HG02943 (cell line): ENCODE measurements around the gene CLEC17A.
"Not testable (repeated sequence)": the region's sequence is repeated elsewhere in the genome, so short reads cannot be mapped to it uniquely, and the experiment has no call there.

ENCODE experiments used
- ATAC-seq: cut with Tn5 transposase; IDR thresholded peaks from one replicate; pipeline ENCODE4 v1.9.1; 2021; ENCODE audit warnings: mild to moderate bottlenecking, low read depth, moderate library complexity; ENCODE audit not compliant: unreplicated experiment

Gene CLEC17A, protein sequence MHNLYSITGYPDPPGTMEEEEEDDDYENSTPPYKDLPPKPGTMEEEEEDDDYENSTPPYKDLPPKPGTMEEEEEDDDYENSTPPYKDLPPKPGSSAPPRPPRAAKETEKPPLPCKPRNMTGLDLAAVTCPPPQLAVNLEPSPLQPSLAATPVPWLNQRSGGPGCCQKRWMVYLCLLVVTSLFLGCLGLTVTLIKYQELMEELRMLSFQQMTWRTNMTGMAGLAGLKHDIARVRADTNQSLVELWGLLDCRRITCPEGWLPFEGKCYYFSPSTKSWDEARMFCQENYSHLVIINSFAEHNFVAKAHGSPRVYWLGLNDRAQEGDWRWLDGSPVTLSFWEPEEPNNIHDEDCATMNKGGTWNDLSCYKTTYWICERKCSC

DNA sequence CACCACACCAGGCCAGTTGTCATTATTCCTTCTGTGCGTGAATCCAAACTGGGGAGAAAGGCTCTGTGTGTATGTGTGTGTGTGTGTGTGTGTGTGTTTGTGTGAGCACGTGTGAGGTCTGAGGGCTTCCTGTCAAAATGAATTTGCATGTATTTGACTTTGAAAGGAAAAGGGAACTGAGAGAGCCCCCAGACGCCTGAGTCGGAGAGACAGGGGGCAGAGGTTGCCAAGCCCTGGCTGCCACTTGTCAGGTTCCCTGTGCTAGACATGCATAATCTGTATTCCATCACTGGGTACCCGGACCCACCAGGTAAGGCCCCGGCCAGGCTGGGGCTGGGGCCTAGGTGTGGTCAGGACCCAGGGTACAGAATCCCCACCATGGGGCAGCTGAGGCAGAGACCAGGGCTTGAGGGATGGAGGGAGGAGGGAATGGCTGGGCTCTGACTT lies at the start of gene CLEC17A:
Gene CLEC17A, plus strand, starts transcription at position 191 of the 447 bp plus-strand sequence. Its CDS starts 77 bp downstream, at position 268.
- ATAC-seq = no peak

DNA sequence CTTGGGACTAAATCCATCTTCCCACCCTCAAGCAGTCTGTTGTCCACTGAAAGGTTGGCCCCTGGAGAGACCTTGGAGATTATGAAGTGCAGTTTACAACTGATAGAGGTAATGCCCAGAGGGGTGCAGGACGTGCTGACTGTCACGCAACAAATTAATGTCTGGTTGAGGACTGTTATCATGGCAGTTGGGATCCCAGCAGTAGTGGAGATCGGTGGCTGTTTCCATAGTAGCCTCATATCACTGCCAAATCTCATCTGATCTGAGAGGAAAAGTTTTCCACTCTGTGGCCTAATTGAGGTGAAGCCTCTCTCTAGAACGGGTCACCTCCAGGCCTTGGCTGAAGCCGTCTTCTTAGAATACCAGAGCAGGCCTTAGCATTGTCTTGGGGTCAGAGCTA lies 49.4 kb upstream of the CLEC17A start:
- ATAC-seq = no peak

DNA sequence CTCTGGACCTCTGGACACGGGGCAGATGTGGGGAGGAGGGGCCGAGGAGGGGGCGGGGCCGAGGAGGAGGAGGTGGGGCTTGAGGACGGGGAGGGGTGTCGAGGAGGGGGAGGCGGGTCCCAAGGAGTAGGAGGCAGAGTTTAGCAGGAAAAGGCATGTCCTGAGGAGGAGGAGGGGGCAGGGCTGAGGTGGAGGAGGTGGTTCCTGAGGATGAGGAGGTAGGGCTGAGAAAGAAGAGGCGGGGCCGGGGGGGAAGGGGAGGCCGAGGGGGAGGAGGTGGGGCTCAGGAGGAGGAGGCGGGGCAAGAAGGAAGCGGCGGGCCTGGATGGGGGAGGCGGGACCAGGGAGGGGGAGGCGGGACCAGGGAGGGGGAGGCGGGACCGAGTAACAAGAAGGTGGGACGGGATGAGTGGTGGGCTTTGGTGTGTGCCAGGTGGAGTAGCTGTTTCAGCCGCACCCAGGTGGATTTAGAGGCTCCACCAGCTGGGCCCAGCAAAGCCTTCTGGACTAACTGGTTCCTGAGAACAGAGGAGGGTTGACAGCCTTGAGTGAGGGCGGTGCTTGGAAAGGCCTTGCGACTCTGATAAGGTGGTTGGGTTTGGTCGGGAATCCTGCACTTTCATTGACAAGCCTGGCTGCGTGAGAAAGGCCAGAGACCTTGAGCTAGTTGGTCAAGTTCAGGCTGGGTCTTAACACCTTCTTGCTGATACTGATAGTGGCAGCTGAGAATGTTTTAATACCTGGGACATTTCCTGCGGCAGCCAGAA lies 45.8 kb upstream of the CLEC17A start:
- no peak for ATAC-seq

DNA sequence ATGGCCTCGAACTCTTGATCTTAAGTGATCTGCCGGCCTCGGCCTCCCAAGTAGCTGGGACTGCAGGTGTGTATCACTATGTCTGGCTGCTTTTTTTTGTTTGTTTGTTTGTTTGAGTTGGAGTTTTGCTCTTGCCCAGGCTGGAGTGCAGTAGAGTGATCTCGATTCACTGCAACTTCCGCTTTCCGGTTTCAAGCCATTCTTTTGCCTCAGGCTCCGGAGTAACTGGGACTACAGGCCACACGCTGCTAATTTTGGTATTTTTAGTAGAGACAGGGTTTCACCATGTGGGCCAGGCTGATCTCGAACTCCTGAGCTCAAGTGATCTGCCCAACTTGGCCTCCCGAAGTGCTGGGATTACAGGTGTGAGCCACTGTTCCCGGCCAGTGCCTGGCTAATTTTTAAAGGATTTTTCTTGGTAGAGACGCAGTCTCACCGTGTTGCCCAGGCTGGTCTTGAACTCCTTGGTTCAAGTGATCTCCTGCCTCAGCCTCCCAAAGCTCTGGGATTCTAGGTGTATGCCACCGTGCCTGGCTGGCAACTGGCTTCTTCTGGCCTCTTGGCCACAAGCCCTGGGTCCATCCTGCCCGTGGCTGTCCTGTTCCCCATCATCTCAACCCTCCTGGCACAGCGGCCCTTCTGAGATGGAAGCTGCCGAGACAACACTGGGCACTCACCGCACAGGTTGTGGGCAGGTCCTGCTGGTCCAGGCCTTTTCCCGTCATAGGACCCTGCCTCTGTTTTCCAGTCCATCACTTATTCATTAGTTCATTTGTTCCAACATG lies 42.0 kb upstream of the CLEC17A start:
- no peak for ATAC-seq

DNA sequence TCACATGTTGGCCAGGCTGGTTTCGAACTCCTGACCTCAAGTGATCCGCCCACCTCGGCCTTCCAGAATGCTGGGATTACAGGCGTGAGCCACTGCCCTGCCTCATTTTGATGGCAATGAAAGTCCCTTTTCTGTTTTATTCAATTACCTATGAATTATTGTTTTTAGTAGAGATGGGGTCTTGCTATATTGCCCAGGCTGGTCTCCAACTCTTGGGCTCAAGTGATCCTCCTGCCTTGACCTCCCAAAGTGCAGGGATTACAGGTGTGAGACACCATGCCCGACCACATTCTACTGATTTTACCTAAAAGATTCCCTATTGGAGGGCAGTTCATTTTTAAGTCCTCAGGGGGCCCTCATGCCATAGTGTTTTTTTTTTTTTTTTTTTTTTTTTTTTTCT lies 40.9 kb upstream of the CLEC17A start:
- not testable (repeated sequence) for ATAC-seq

DNA sequence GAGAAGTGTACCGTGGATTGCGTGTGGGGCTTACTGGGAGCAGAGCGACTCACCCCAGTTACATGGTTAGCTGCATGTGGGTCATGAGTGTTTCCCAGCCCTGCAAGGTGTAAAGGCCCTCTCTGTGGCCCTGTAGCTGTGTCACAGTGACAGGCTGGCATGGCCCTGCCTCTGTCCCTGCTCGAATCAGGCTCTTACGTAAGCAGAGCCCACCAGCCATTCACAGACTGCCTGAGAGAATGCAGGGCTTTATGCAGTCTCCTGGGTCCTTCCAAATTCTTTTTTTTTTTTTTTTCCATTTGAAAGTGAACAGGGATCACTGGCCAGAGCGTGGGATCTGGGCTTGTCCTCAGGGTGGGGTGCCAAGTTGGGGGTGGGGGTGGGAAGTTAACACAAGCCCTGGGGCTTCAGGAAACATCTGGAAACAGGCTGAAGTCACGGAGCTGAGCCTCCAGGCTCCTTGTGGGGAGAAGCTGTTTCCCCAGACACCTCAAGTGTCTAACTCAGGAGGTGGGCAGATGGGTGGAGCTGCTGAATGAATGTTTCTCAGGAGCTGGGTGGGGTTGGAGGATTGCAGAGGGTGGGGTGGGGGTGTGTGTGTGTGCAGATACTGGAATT lies 40.1 kb upstream of the CLEC17A start:
- ATAC-seq = no peak

DNA sequence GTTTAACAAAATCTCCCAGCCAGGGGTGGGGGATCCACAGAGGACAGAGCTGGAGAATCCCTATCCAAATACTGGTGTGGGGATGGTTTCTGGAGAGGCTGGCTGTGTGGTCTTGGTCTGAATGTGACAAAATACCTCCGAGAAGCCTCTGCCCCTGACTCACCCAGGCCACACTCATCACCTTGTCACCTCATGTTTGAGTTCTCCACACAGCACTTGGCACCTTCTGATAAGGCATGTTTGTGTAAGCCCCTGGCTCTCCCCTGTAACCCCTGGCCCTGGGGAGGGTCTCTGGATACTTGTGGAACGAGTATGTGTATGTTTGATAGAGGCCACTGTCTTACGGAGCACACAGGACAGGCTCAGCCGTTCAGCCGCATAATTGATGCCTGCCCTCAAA lies 38.8 kb upstream of the CLEC17A start:
- ATAC-seq = no peak

DNA sequence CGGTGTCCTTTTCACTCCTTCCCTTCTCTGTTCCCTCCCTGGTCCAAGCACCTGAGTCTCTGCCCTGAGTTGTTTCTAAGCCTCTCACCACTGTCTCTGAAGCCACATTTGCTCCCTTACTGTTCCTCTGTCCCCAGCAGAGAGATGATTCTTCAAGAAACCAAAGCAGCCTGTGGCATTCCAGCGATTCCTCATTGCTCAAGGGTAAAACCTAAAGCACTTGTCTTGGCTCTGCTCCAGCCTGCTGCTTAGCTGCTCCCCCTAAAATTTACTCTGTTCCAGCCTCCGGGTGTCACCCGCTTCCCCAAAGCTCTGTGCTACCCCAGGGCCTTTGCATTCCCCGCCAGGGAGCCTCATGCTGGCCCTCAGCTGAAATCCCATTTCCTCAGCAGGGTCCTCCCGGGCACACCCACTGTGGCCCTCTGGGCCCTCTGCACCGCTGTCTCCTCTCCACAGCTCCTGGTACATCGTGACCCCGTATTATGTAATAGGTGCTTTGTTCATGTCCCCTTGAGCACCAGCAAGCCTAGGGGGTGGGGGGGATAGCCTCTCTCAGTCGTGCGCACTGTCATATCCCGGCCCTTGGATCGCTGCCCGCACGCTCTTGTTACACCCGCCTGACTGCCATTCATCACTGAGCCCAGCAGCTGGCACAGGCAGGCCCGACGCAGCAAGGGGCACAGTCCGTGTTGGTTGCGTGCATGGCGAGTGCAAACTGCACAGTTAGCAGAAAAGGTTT lies 37.7 kb upstream of the CLEC17A start:
- ATAC-seq = no peak

DNA sequence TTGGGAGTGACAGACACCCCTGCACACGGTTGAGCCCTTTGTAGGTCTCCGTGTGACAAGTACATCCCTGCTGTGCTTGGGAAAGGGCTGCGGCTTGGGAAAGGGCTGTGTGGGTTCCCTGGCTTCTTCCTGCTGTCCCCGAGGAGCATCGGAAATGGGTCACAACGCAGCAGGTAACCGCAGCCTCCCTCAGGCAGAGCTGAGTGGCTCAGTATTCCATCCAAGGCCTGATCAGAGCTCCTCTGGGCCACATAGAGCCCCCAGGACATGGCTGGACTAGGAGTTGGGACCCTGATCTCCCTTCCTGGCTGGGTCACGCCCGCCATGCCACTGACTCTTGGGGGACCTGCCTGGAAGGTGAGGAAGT lies 37.2 kb upstream of the CLEC17A start:
- ATAC-seq = no peak

DNA sequence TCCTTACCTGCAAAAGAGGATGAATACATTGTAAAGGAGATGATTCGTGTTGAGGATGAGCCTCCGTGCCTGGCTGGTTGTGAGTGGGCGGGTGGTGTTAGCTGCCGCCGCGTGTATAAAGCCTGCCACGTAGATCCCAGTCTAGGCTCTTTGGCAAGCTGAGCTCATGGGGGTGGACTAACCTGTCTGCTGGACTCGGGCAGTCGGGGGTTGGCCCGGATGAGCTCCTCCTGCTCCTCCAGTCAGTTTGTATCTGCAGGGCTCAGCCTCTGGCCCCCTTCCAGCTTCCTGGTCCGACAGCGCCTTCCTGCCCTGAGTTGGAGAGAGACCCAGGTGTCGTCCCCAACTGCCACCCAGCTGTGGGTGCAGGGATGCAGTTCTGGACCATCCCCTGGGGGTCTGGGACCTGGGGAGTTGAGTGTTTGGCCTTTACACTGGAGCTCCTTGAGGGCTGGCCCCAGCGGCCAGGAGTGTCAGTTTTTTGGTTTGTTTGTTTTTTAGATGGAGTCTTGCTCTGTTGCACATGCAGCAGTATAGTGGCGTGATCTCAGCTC lies 32.6 kb upstream of the CLEC17A start:
- no peak for ATAC-seq

DNA sequence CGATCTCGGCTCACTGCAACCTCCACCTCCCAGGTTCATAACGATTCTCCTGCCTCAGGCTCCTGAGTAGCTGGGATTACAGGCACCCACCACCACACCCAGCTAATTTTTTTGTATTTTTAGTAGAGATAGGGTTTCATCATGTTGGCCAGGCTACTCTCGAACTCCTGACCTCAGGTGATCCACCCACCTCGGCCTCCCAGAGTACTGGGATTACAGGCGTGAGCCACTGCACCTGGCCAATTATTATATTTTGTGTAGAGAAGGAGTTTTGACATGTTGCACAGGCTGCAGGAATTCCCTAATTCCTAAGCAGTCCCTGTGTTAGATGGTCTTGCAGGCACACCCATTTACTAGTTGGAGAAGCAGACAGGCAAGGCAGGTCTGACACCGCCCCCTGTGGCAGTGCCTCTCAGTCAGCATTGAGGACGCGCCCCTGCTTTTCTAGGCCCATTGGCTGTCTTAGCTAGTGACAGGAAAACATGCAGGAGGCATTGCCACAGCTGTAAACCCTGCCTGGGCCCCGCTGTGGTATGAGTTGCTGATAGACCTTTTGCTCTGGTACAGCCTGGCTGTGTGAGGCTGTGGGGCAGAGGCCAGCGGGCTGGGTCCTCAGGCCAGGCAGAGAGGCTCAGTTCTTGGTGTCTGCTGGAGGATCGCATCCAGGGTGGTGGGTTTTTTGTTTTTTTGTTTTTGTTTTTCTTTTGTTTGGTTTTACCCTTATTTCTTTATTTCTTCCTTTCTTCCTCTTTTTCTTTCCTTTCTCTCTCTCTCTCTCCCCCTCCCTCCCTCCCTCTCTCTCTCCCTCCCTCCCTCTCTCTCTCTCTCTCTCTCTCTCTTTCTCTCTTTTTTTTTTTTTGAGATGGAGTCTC lies 31.5 kb upstream of the CLEC17A start:
- ATAC-seq = not testable (repeated sequence)

DNA sequence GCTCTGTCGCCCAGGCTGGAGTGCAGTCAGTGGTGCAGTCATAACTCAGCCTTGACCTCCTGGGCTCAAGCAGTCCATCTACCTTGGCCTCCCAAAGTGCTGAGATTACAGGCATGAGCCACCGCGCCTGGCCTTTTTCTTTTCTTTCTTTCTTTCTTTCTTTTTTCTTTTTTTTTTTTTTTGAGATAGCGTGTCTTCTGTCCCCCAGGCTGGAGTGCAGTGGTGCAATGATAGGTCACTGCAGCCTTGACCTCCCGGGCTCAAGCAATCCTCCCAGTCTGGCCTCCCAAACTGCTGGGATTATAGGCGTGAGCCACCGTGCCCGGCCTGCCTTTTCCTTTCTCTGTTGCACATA lies 30.9 kb upstream of the CLEC17A start:
- not testable (repeated sequence) for ATAC-seq

DNA sequence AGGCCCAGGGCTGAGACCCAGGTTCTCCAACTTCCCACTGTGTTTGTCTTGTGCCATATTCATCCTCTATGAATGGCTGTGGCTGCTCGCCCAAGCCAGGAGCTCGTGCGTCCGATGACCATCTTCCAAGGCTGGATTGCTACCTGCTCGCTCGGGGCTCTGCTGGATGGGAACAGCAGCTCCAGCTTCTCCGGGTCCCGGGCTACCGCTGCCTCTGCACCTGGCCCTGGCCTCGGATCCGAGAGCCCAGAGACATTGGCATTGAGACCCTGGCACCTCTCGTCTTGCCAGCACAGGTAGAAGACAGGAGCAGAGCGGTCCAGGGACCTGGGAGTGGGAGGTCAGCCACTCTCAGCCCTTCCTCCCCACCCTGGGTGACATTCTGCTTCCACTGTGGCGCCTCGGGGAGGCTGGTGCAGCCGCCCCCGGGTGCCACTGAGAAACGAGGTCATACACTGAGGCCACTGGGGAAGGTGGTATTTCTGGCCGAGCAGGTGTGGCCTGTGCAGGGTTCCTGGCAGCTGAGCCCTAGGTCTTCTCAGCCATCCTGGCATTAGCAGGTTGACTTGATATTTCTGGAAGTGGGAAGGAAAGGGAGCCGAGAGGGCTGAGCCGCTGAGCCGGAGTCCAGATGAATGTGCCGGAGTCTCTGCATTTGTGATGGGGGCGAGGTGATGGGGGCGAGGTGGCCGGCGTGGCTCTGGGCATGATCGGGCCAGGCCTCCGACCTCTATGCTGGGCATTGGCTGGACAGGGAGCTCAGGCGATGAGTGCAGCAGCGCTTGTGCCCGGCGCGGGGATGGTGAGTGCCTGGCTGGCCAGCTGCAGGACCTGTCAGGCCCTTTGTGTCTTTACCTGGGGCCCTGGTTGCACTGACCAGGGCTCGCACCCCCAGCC lies 29.6 kb upstream of the CLEC17A start:
- ATAC-seq = no peak

DNA sequence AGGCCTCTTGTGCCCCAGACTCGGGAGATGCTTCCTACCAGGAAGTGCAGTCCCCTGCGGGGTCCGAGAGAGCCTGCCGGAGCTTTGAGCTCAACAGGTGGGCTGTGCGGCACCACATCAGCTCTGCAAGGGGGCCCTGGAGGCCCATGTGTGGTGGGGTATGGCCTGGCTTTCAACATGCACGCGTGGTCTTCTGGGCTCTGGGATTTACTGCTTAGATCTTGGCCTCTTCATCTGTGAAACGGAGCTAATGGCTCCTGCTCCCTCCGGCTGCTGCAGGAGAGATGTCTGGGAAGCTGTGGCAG lies 29.0 kb upstream of the CLEC17A start:
- no peak for ATAC-seq

DNA sequence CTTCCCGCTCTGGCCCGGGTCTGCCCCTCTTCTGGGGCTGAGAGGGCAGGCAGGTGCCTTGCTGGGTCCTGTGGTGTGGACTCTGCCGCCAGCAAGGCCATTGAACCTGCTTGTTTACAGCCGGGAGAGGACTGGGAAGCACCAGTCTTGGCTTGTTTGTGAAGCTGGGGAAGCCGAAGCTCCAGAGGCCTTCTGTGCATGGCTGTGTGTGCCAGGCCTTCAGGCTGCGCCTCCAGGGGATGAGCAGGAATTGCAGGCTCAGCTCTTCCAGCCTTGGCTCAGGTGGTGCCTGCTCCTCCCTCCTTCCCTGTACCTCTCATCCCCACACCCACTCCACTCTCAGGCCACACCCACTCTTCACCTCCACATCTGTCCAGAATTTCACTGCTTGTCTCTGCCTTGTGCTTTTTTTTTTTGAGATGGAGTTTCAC lies 28.5 kb upstream of the CLEC17A start:
- ATAC-seq = no peak

DNA sequence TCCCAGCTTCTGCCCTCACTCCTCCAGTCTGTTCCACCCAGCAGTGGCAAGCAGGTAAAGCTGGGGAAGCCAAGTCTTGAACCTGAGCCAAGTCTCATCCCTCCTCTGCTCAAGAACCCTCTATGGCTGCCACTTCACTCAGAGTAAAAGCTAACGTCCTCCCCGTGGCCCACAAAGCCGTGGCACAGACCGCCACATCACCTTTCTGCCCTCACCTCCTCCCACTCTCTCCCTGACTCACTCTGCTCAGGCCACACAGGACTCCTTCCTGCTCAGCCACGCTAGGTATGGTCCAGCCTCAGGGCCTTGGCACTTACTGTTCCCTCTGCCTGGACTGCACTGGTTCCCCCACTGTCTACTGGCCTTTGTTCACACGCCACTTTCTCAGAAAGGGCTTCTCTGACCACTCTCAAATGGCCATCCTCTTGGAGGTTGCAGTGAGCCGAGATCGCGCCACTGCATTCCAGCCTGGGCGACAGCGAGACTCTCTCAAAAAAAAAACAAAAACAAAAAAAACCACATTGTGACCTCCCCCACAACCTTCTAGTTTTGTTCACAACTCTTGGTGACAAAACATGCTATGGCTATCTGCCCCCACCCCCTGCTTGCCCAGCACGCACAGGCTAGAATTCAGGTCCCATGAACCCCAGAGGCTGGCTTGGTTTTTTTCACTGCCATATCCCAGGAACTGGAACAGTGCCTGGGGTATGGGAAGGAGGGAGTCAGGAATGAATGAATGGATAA lies 26.8 kb upstream of the CLEC17A start:
- ATAC-seq = no peak

DNA sequence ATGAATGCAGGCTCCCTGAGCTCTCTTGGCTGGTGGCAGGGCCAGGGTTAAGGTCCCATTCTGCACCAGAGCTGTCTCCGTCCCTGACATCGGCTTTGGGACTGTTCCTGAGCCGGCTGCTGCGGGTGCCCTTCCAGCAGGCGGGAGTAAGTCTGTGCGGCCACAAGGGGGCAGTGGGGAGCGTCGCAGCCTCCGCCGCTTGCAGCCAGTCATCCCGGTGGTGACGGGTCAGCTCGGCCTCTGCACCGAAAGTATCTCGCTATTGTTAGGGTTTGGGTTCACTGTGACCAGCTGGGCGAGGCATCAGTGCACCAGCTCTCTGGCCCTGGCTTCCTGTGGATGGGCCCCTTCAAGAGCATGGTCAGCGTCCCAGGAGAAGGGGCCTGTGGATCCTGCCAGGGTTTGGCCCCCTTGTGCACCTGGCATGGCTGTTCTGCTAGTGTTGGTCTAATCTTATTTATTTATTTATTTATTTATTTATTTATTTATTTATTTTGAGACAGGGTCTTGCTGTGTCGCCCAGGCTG lies 26.2 kb upstream of the CLEC17A start:
- ATAC-seq = no peak
